ENCODE measurements around the gene CDHR5.

CDHR5 gene

DNA sequence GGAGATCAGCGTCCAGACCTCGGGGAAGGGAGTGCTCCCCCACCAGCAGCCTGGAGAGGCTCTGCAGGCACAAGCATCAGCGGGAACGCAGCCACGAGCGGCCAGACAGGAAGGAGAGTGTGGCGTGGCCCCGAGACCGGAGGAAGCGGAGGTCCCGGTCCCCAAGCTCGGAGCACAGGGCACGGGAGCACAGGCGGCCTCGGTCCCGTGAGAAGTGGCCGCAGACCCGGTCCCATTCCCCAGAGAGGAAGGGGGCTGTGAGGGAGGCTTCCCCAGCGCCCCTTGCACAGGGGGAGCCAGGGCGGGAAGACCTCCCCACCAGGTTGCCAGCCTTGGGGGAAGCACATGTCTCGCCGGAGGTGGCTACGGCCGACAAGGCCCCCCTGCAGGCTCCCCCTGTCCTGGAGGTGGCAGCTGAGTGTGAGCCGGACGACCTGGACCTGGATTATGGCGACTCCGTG, 15.9 kb downstream of the CDHR5 start:
- FAIRE-seq, result no peak

- no peak for FAIRE-seq
These were observed 16.6 kb downstream of the CDHR5 start for GRCh38 chr11:607971-608659.

GRCh38 chr11:607020-607780, 17.6 kb downstream of the CDHR5 start:
- no peak for FAIRE-seq

- FAIRE-seq, result no peak
These were observed 18.5 kb downstream of the CDHR5 start for GRCh38 chr11:606245-606644.

- FAIRE-seq, result no peak
These were observed 19.2 kb downstream of the CDHR5 start for GRCh38 chr11:605286-606129.

GRCh38 chr11:603154-603553, 21.6 kb downstream of the CDHR5 start:
- FAIRE-seq, result no peak

- FAIRE-seq, result no peak
These were observed 23.0 kb downstream of the CDHR5 start for GRCh38 chr11:601573-602245.

DNA sequence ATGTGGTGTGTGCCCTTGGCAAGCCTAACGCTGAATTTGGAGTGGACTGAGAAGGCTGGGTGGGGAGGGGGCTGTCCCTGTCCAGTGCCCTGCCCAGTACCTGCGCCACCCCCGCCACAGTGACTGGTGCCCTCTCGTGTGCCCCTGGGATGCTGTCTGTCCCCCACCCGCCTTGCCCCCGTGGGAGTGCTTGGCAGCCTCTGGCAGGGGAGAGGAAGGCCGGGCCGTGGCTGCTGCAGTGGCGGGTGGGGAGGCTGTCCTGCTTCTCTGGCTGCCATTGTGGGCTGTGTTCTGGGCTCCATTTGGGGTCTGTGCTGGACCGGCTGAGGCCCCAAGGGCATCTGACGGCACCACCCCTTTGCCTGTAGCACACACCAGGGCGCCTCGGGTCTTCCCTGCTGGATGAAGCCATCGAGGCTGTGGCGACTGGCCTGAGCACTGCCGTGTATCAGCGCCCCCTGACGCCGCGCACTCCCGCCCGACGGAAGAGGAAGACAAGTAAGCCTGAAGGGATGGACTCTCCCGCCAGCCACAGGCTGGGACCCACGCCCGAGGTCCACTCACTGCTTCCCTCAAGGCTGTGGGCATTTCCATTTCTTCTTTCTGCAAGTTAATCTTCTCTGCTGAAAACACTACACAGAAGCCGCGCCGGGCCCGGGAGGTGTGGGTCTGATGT, 26.6 kb downstream of the CDHR5 start:
- no peak for FAIRE-seq

- FAIRE-seq, result no peak
These were observed 27.5 kb downstream of the CDHR5 start for GRCh38 chr11:597166-597725.

- no peak for FAIRE-seq
These were observed 28.4 kb downstream of the CDHR5 start for GRCh38 chr11:596374-596773.

DNA sequence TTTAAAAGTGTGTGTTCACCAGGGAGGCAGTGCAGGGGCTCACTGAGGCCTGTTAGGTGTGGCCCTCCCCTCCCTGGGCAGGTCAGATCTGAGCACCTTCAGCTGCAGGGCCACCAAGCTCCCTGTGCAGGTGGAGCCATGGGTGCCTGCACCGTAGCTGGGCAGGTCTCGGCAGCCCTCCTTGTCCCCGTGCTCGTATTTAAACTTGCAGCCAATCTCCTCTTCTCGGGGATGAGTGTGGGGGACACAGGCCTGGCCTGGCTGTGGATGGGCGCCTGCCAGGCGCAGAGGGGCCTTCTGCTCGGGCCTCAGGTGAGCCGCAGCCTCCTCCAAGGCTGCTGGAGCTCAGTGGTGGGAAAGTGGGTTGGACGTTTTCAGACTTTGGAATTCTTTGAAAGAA, 29.4 kb downstream of the CDHR5 start:
- FAIRE-seq, result no peak

- no peak for FAIRE-seq
These were observed 31.4 kb downstream of the CDHR5 start for GRCh38 chr11:593347-593746.

GRCh38 chr11:592918-593317, 31.8 kb downstream of the CDHR5 start:
- no peak for FAIRE-seq

GRCh38 chr11:592501-592900, 32.3 kb downstream of the CDHR5 start:
- FAIRE-seq, result no peak

DNA sequence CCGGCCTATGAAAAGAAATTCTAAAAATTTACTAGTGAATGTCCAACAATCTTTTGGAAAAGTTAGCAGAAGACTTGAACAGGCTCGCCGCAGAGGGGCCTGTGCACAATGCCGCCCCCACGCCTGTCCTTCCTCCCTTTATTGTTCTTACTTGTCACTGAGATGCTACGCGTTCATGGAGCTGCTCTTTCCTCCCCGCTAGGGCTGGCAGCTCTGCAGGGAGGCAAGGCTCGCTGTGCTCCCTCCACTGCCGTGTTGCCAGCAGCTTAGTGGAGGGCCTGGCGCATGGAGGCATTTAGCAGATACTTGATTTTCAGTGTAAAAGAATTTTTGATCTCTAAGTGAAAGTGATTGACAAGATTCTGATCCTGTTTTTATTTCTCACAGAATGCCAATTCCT, 33.8 kb downstream of the CDHR5 start:
- FAIRE-seq, result no peak

DNA sequence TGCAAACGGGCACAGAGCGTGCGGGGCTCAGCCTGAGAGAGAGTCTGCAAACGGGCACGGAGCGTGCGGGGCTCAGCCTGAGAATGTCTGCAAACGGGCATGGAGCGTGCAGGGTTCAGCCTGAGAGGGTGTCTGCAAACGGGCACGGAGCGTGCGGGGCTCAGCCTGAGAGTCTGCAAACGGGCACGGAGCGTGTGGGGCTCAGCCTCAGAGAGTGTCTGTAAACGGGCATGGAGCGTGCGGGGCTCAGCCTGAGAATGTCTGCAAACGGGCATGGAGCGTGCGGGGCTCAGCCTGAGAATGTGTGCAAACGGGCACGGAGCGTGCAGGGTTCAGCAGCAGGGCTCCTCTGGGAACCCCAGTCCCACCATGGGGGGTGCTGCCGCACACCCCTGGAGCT, 35.0 kb downstream of the CDHR5 start:
- no peak for FAIRE-seq

GRCh38 chr11:587978-588380, 36.8 kb downstream of the CDHR5 start:
- no peak for FAIRE-seq

GRCh38 chr11:587546-587945, 37.2 kb downstream of the CDHR5 start:
- FAIRE-seq, result no peak

GRCh38 chr11:586376-587316, 38.1 kb downstream of the CDHR5 start:
- FAIRE-seq, result no peak

GRCh38 chr11:584287-584686, 40.5 kb downstream of the CDHR5 start:
- no peak for FAIRE-seq

DNA sequence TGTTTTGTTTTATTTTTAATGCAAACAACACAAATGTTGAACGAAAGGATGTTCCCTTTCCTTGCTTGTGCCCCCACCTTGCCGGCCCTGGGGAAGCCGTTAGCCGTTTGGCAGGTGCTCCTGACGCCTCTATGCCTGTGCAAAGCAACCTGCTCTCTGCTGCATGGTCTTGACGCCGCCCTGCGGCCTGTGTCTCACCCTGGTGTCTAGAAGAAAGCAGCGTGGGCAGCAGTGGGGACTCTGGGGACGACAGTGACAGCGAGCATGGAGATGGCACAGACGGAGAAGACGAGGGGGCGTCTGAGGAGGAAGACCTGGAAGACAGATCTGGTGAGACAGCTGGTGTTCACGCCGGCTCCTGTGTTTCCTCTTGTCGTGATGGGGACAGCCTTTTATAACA, 43.0 kb downstream of the CDHR5 start:
- no peak for FAIRE-seq
